ENCODE data around the gene PTPRQ.
"Not testable (repeated sequence)": the region's sequence is repeated elsewhere in the genome, so short reads cannot be mapped to it uniquely, and the experiment has no call there.

PTPRQ gene

GRCh38 chr12:80443974-80444666 lies at the start of gene PTPRQ:
Gene PTPRQ (plus strand): TSS chr12:80444235. CDS start chr12:80444346, 111 bp downstream.
- DNase-seq: no peak
- no peak for ATAC-seq

GRCh38 chr12:80400571-80400991 lies 43.5 kb upstream of the PTPRQ start:
- DNase-seq (no peak), ATAC-seq (no peak)

GRCh38 chr12:80401191-80401590 lies 42.8 kb upstream of the PTPRQ start:
- DNase-seq (no peak), ATAC-seq (no peak)

GRCh38 chr12:80404629-80405028 lies 39.4 kb upstream of the PTPRQ start:
- ATAC-seq (no peak), DNase-seq (no peak)

- ATAC-seq (no peak), DNase-seq (no peak)
Observed at GRCh38 chr12:80406253-80406652, 37.8 kb upstream of the PTPRQ start.

GRCh38 chr12:80411787-80412186 lies 32.2 kb upstream of the PTPRQ start:
- ATAC-seq (no peak), DNase-seq (no peak)

- ATAC-seq: no peak
- DNase-seq: no peak
Observed at GRCh38 chr12:80412343-80412953, 31.6 kb upstream of the PTPRQ start.

GRCh38 chr12:80413462-80413861 lies 30.6 kb upstream of the PTPRQ start:
- ATAC-seq (no peak), DNase-seq (no peak)

GRCh38 chr12:80415466-80415865 lies 28.6 kb upstream of the PTPRQ start:
- ATAC-seq (no peak), DNase-seq (no peak)

GRCh38 chr12:80419644-80420043 lies 24.4 kb upstream of the PTPRQ start:
- DNase-seq (no peak), ATAC-seq (no peak)

GRCh38 chr12:80420075-80420474 lies 24.0 kb upstream of the PTPRQ start:
- ATAC-seq (no peak), DNase-seq (no peak)

- ATAC-seq (no peak), DNase-seq (no peak)
Observed at GRCh38 chr12:80422550-80422949, 21.5 kb upstream of the PTPRQ start.

GRCh38 chr12:80432061-80432460 lies 12.0 kb upstream of the PTPRQ start:
- no peak for DNase-seq
- no peak for ATAC-seq

- DNase-seq (no peak), ATAC-seq (no peak)
Observed at GRCh38 chr12:80441921-80442320, 2.1 kb upstream of the PTPRQ start.

- DNase-seq (no peak), ATAC-seq (no peak)
Observed at GRCh38 chr12:80442426-80443222, 1.4 kb upstream of the PTPRQ start.

- ATAC-seq (no peak), DNase-seq (no peak)
Observed at GRCh38 chr12:80445083-80445793, 1.2 kb downstream of the PTPRQ start.

- ATAC-seq: no peak
Observed at GRCh38 chr12:80456513-80456912, 12.5 kb downstream of the PTPRQ start.

GRCh38 chr12:80460972-80461371 lies 16.9 kb downstream of the PTPRQ start:
- no peak for DNase-seq
- ATAC-seq: no peak

More at GRCh38 chr12:80456513-80456912, 12.5 kb downstream of the PTPRQ start:
- DNase-seq: no peak

- not testable (repeated sequence) for DNase-seq, ATAC-seq
Observed at GRCh38 chr12:80461851-80462250, 17.8 kb downstream of the PTPRQ start.

GRCh38 chr12:80469681-80470080 lies 25.6 kb downstream of the PTPRQ start:
- DNase-seq (no peak), ATAC-seq (no peak)

- no peak for ATAC-seq
Observed at GRCh38 chr12:80470403-80470802, 26.4 kb downstream of the PTPRQ start.

GRCh38 chr12:80472236-80472635 lies 28.2 kb downstream of the PTPRQ start:
- no peak for ATAC-seq
- DNase-seq: no peak

More at GRCh38 chr12:80470403-80470802, 26.4 kb downstream of the PTPRQ start:
- no peak for DNase-seq
